Hematopoietic multipotent progenitor cell treated with erythropoietin and hydrocortisone succinate and interleukin-3 and kit ligand, for 4 days (in vitro differentiated cells): ENCODE measurements around the gene MFN2.
"Not testable (repeated sequence)": the region's sequence is repeated elsewhere in the genome, so short reads cannot be mapped to it uniquely, and the experiment has no call there.

ENCODE experiments used
- DNase-seq: peaks from one replicate; pipeline ENCODE4 v3.0.0-alpha.2; 2015

Gene MFN2

DNA sequence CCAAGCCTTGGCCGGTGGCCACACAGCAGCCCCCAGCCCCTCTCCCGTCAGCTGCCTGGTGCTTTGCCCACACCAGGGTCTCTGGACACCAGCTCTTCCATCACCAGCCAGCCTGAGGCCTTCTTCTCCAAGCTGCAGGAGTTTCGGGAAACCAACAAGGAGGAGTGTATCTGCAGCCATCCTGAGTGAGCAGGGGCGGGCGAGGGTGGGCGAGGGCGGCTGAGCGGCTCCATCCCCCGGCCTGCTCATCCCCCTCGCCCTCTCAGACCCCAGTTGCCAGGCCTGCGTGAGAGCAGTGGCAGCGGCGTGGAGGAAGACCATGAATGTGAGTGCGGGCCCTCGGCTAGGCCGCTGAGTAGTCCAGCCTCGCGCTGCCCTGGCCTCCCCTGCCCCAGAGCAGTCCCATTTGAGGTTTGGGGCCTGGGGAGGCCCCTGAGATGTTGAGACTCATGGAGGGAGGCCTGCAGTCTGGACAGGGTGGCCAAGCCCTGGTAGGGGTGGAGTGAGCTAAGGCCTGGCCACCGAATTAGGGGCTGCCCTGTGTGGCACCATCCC is 48.8 kb downstream of the MFN2 start:
- DNase-seq = no peak

DNA sequence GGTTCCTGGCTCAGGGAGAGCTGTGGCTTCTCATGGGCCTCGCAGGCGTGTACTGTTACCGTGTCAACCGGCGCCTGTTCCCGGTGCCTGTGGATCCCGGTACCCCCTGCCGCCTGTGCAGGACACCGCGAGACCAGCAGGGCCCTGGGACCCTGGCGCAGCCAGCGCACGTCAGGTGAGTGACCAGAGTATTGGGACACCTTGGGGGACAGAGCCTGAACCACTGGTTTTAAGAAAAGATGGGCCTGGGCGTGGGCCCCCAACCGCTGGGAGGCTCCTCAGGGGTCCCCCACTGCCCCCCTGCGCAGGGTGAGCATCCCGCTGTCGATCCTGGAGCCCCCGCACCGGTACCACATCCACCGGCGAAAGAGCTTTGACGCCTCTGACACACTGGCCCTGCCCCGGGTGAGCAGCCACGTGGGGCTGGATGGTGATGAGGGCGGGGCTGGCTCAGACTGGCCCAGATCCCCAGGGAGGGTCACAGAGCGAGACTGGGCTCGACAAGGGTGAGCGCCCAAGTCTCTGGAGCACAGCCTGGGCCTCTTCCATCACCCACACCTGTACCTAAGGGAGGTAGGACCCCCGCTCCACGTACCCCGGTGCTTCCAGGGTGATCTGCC is 49.6 kb downstream of the MFN2 start:
- no peak for DNase-seq

DNA sequence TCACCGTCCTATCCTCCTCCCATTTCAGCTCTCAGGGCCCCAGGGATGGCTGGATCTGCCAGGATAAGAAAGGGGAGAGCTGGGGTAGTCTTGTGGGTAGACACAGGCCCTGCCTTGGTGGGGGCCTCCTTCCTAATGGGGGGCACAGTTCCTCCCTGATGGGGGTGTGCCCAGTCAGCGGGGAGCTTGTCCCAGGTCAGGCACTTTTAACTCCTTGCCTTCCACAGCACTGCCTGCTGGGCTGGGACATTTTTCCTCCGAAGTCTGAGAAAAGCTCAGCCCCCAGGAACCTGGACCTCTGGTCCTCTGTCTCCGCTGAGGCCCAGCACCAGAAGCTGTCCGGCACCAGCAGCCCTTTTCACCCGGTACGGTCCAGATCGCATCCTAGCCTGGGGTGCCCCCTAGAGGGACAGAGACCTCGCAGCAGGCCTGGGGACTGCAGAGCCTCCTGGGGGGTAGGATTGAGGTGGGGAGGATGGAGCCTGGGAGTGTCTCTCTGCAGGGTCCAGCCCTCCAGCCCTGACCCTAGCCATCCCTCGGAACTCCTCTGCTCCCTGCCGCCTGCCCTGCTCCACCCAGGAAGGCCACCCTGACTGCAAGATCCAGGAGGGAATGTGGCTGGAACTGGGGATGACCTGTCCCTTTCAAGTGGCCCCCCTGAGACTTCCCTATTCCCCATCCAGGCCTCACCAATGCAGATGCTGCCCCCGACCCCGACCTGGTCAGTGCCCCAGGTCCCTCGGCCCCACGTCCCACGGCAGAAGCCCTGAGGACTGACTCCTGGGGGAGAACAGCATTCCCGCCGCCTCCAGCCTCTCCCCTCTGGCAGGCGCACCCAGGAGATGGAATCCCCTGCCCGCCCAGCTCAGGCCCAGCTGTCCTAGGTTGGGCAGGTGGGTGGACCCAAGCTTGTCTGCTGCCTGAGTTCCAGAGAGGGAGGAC is 51.1 kb downstream of the MFN2 start:
- peak; percentile 76 for DNase-seq

DNA sequence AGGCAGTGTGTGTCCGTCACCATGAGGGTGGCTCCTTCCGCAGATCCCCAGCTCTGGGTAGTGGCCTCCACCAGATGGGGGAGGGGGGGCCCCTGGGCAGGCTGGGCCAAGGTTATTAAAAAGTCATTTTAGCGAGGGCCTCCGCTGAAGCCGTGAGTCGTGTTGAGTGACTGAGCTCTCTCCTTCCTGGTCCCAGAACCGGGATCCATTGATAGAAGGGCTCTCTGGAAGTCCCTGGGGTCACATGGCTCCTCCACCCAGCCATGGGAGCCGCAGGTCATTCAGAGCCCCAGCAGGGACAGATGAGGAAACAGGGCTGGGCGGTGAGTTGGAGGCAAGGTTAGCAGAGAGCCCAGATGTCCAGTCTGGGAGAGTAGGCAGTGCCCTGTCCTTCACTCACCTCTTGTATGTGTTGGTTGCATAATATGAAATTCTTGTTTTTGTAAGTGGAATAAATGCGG is 51.9 kb downstream of the MFN2 start:
- DNase-seq = no peak

DNA sequence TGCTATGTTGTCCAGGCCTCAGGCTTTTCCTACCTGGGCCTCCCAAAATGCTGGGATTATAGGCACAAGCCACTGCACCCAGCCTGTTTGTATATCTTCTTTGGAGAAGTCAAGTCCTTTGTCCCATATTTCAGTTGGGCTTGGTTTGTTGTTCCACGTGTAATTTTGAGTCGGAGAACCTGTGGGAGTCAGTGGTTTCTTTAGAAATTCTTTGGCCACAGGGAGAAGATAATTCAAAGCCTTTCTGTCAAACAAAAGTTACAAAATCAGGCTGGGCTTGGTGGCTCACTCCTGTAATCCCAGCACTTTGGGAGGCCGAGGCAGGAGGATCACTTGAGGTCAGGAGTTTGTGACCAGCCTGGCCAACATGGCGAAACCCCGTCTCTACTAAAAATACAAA is 53.2 kb downstream of the MFN2 start:
- DNase-seq = not testable (repeated sequence)

- peak; percentile 46 for DNase-seq
These were observed 54.1 kb downstream of the MFN2 start for GRCh38 chr1:12034381-12034801.

DNA sequence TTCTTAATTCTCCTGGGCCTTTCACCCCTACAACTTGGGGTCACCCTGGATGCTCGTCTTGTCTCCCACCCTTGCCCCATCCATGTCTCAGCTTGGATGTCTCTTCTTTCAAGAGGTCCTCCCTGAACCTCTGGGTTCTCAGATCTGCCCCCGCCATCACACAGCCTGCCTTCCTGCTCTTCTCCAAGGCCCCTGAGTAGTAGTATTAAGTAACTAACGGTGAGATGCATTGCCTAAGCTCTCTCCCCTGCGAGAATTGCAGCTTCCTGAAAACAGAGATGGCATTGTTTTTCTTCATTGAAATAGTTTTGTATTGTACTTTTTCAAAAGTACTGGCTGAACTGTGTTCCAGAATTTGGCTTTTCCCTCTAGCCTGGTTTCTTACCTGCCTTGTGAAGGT is 55.1 kb downstream of the MFN2 start:
- peak; percentile 66 for DNase-seq

- no peak for DNase-seq
These were observed 57.5 kb downstream of the MFN2 start for GRCh38 chr1:12037486-12038355.

DNA sequence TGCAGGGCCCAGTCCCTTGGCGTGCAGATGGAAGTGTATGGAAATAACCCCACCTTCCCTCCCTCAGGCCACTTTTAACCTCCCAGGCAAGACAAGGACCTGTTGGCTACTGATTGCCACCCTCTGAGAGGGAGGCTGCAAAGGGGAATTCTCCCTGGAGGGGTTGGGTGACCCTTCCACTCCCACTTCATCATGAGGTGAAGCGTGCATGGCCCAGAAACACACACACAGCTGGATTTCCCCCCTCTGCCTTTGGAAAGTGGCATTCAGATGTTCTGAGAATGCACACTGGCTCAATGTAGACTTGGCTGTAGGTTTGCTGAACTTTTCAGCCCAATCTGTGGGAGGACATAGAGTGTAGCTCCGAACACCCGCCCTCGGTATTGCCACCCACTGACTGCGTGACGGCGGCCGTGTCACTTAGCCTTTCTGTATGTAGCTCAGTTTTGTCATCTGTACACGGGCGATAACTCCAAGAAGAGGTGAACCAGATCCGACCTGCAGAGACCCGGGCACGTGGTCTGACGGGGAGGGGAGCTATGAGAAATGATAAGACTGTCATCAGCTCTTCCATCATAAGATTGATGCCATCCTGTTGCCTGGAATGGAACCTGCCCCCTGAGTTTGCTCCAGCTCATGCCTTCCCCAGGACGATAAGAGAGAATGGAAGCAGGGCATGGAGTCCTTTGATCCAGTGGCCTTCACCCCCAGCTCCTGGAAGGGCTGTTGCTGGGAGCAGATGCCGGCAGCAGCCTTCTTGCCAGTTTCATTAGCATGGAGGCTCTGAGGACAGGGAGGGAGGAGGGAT is 58.3 kb downstream of the MFN2 start:
- no peak for DNase-seq

DNA sequence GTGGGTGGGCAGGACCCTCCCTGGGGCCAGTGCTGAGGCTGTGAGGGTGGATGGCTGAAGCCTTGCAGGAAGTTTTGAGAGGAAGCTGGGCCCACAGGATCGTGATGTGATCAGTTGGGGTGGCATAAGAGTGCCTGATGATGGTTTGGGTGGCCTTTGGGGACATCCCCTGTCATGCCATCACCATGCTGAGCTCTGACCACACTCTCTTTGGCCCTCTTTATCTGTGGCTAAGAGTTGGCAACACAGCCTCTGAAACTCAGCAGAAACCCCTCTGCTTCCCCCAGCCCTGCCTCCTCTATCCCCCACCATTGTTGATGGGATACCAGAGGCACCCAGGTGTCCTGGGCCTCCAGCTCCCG is 58.9 kb downstream of the MFN2 start:
- DNase-seq = peak; percentile 45

- not testable (repeated sequence) for DNase-seq
These were observed 59.7 kb downstream of the MFN2 start for GRCh38 chr1:12039824-12040456.

- DNase-seq = no peak
These were observed 60.3 kb downstream of the MFN2 start for GRCh38 chr1:12040457-12041051.

DNA sequence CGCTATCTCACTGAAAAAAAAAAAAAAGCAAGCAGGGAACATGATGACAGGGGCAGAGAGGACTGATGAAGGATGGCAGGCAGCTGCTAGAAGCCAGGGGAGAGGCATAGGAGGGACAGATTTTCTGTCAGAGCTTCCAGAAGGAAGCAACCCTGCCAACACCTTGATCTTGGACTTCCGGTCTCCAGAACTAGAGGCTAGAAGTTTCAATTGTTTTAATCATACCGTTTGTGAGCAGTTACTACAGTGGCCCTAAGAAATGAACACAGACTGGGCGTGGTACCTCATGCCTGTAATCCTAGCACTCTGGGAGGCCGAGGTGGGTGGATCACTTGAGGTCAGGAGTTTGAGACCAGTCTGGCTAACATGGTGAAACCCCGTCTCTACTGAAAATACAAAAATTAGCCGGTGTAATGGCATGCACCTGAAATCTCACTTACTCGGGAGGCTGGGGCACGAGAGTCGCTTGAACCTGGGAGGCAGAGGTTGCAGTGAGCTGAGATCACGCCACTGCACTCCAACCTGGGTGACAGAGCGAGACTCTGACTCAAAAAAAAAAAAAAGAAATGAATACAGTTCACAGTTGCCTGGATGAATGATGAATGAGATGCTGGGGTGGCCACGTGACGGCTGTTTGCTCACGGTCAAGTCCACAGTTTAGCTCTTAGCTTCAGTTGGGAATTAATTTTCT is 64.1 kb downstream of the MFN2 start:
- DNase-seq = not testable (repeated sequence)

DNA sequence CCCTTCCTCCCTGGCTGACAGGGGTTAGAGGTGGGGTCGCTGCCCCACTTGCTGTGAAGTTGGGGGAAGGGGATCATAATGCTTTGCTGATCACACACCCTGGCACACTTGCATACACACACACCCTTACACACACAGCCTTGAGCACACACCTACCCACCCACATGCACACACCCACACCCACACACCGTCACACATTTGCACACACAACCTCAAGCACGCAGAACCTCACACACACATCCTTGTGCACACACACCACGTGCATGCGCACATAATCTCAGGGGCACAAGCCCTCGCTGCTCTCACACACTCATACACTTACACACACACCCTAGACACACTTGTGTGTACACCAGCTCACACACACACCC is 66.5 kb downstream of the MFN2 start:
- no peak for DNase-seq

- no peak for DNase-seq
These were observed 67.1 kb downstream of the MFN2 start for GRCh38 chr1:12047120-12047876.

DNA sequence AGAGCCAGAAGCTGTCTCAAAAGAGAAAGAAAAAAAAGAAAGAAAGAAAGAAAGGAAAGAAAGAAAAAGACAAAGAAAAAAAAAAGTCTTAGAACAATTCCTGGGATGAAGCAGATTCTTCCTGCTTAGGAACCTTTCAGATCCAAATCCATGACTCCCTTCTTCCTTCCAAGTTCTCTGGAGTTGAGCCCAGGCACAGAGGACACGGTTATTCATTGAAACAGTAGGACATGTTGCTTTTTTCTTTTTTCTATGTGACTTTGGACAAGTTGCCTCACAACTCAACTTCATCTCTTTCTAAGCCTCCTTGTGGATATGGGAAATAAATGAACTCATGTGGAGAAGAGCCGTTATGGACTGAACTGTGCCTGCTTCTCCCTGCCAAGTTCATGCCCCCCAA is 68.1 kb downstream of the MFN2 start:
- no peak for DNase-seq

GRCh38 chr1:12049616-12050015 is 69.4 kb downstream of the MFN2 start:
- no peak for DNase-seq

GRCh38 chr1:12051361-12051760 is 71.1 kb downstream of the MFN2 start:
- no peak for DNase-seq

DNA sequence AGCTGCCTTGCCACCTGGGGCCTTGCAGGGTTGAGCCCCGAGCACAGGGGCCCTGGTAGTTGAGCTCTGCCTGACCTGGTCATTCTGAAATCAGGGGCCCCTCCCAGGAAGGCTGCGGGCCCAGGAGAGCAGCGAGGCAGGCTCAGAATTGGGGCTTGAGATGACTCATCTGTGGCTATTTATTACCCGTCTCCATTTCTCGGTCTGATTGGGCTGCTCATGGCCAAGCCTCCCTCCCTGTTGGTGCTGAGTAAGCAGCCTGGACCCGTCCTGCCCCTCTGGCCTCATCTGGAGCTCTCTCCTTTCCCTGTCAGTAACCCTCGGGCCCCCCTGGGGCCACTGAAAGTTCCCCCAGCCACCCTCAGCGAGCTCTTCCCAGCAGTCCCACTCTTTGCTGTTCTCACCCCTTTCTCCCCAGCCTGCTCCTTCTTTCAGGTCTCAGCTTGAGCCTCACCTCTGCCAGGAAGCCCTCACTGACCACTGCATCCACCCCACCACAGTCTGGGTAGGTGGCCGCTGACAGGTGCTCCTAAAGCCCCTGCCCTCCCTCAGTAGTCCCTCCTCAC is 71.8 kb downstream of the MFN2 start:
- DNase-seq = peak; percentile 72
